GM12878 (cell line): ENCODE results near the gene HCN3. TPM values are rescaled to one million over a fixed set of nuclear protein-coding genes. Genes with fewer than 3 reads are reported as not detected.

Experiments used
- ATAC-seq: fragments of 200-7000 bp; cut with Tn5 transposase; 3 replicates; pipeline ENCODE4 v1.9.1; 2020; ENCODE audit warnings: mild to moderate bottlenecking, moderate library complexity
- BruUV-seq: library from RNA; stranded (reverse); fragments of 400-500 nt; replicated peaks from 2 replicates; lab custom pipeline; 2021; lab: Mats Ljungman, UMichigan
- CTCF ChIA-PET: fragments of 300-600 bp; sonication (Branson Sonifier 250); formaldehyde crosslinking; extraction: SDS; loops from one replicate; lab custom pipeline; 2021; ENCODE audit warnings: inconsistent platforms; lab: Yijun Ruan, JAX
- POLR2A ChIA-PET: fragments of 350-600 bp; formaldehyde crosslinking; extraction: SDS; loops from one replicate; lab custom pipeline; 2021; ENCODE audit warnings: inconsistent platforms; lab: Charles Lee
- RAD21 ChIA-PET: fragments of 300-600 bp; sonication (Branson Sonifier 250); formaldehyde crosslinking; loops from one replicate; lab custom pipeline; 2023; ENCODE audit warnings: antibody characterized with exemption; ENCODE audit not compliant: unreplicated experiment; lab: Charles Lee
- SMC1A ChIA-PET: fragments of 300-600 bp; sonication (Branson Sonifier 250); formaldehyde crosslinking; loops from one replicate; lab custom pipeline; 2023; ENCODE audit not compliant: unreplicated experiment, uncharacterized antibody; lab: Charles Lee
- DNase-seq: peaks from one replicate; pipeline ENCODE4 v3.0.0-alpha.2; 2011; ENCODE audit warnings: low read depth, low spot score
- FAIRE-seq: peaks from 3 replicates; lab custom pipeline; 2011; peaks lifted over from hg19 to GRCh38; lab: Jason Lieb, UNC
- H2AFZ ChIP-seq: 2 replicates; pipeline ENCODE4 v1.6.0; 2011; ENCODE audit warnings: low read depth, low read length, control low read depth; ENCODE audit not compliant: control insufficient read depth
- H3K27ac ChIP-seq: 2 replicates; pipeline ENCODE4 v1.5.1; 2011; ENCODE audit warnings: control low read depth; ENCODE audit not compliant: control insufficient read depth, insufficient read depth
- H3K27me3 ChIP-seq, 2 experiments: replicated peaks in 1 of 2; 2 replicates each; pipeline versions ENCODE4 v1.6.0 to v1.6.1; 2011; ENCODE audit warnings: low read length in 1 of 2; ENCODE audit not compliant: control insufficient read depth in 2 of 2, insufficient read depth in 2 of 2
- H3K36me3 ChIP-seq, 2 experiments: 2 replicates each; pipeline ENCODE4 v1.5.1; 2011; ENCODE audit warnings: low read length in 1 of 2; ENCODE audit not compliant: control insufficient read depth in 2 of 2, insufficient read depth in 2 of 2
- H3K4me1 ChIP-seq: 2 replicates; pipeline ENCODE4 v1.6.1; 2011; ENCODE audit warnings: mild to moderate bottlenecking, low read length, moderate library complexity, mixed read lengths; ENCODE audit not compliant: control insufficient read depth, insufficient read depth
- H3K4me2 ChIP-seq: 2 replicates; pipeline ENCODE4 v1.6.0; 2011; ENCODE audit warnings: control low read depth; ENCODE audit not compliant: control insufficient read depth, insufficient read depth
- H3K4me3 ChIP-seq: fragments of 200-600 bp; sonication (generic); 2 replicates; pipeline ENCODE4 v1.5.1; 2016
- H3K79me2 ChIP-seq: 2 replicates; pipeline ENCODE4 v1.6.0; 2011; ENCODE audit warnings: low read length; ENCODE audit not compliant: control insufficient read depth, insufficient read depth
- H3K9ac ChIP-seq: 2 replicates; pipeline ENCODE4 v1.8.0; 2011; ENCODE audit warnings: low read length, control low read depth, mixed read lengths; ENCODE audit not compliant: control insufficient read depth, insufficient read depth
- H3K9me3 ChIP-seq: replicated peaks from 3 replicates; pipeline ENCODE4 v1.5.1; 2011; ENCODE audit warnings: mild to moderate bottlenecking, low read length; ENCODE audit not compliant: control insufficient read depth, insufficient read depth
- H4K20me1 ChIP-seq: 2 replicates; pipeline ENCODE4 v1.6.0; 2011; ENCODE audit not compliant: control insufficient read depth, insufficient read depth
- ETV6 ChIP-seq, 2 experiments: fragments of 450-650 bp in 1 of 2; IDR thresholded peaks in 1 of 2; conservative IDR thresholded peaks in 1 of 2; 2 replicates each; pipeline ENCODE4 v1.6.1; 2014; ENCODE audit warnings: antibody characterized with exemption in 1 of 2, borderline replicate concordance in 1 of 2, low read depth in 1 of 2, mild to moderate bottlenecking in 1 of 2, moderate library complexity in 1 of 2
- NFIC ChIP-seq: IDR thresholded peaks from 2 replicates; pipeline ENCODE4 v1.6.1; 2012; ENCODE audit warnings: low read depth, mild to moderate bottlenecking, inconsistent platforms, low read length, moderate library complexity
- NFYB ChIP-seq: IDR thresholded peaks from 2 replicates; pipeline ENCODE4 v1.6.1; 2011; ENCODE audit warnings: low read depth, mild to moderate bottlenecking, low read length, improper control_type of control experiment, moderate library complexity; ENCODE audit not compliant: insufficient read depth
- SMAD1 ChIP-seq: fragments of 450-650 bp; IDR thresholded peaks from 2 replicates; pipeline ENCODE4 v1.6.1; 2018; ENCODE audit warnings: mild to moderate bottlenecking, low read depth; ENCODE audit not compliant: partially characterized antibody
- SMC3 ChIP-seq: IDR thresholded peaks from 2 replicates; pipeline ENCODE4 v1.6.1; 2011; ENCODE audit warnings: low read length, improper control_type of control experiment, borderline replicate concordance
- ZNF384 ChIP-seq: IDR thresholded peaks from 2 replicates; pipeline ENCODE4 v1.6.1; 2012; ENCODE audit warnings: low read depth, mild to moderate bottlenecking, low read length, improper control_type of control experiment, borderline replicate concordance
- WGBS: methylation state at CpG from one replicate; pipeline ENCODE4 v1.1.6; 2016; ENCODE audit warnings: low lambda C conversion rate; ENCODE audit not compliant: insufficient replicate concordance, insufficient coverage; ENCODE audit errors: missing lambda C conversion rate; 5-methylcytosine and 5-hydroxymethylcytosine counted together
- in situ Hi-C: fragments of 300-500 bp; cut with MboI; formaldehyde crosslinking; loops from 9 replicates; pipeline ENCODE4 v1.14.3; 2018; ENCODE audit warnings: mixed read lengths
- intact Hi-C: fragments of 100-400 bp; cut with micrococcal nuclease; formaldehyde crosslinking; loops from one replicate; pipeline ENCODE4 v1.14.2; 2022; ENCODE audit not compliant: unreplicated experiment
- polyA plus RNA-seq, 11 experiments: library from polyadenylated mRNA; depleted of rRNA in 4 of 11; unstranded in 6 of 11; stranded (reverse) in 5 of 11; fragments of >200 nt; fragmentation: Nextera tagmentation in 4 of 11; fragmentation: Illumina TruSeq in 1 of 11; extraction: Ambion mirVana in 4 of 11; extraction: Trizol in 1 of 11; gene quantifications; 1 replicate in 1 of 11; 2 replicates in 10 of 11; pipeline versions ENCODE4 v1.2.1 to v1.2.3, GENCODE V29; 2011 to 2016; ENCODE audit warnings: inconsistent platforms in 2 of 11, missing spikeins in 2 of 11, low read depth in 1 of 11
- total RNA-seq, 4 experiments: library from RNA; depleted of rRNA in 3 of 4; stranded (reverse); fragments of >200 nt in 3 of 4; fragmentation: Illumina TruSeq in 1 of 4; extraction: Trizol in 1 of 4; gene quantifications; 2 replicates each; pipeline versions ENCODE4 v1.2.1 to v1.2.3, GENCODE V29; 2013 to 2021
- TF ChIP-seq, protein P1 (sequence below): IDR thresholded peaks from 2 replicates; pipeline ENCODE4 v1.6.1; 2011; ENCODE audit warnings: mild to moderate bottlenecking, low read depth, low read length, moderate library complexity; ENCODE audit not compliant: insufficient replicate concordance
- TF ChIP-seq, protein P2 (sequence below): IDR thresholded peaks from 2 replicates; pipeline ENCODE4 v1.6.1; 2012; ENCODE audit warnings: improper control_type of control experiment, low read depth, low read length; ENCODE audit not compliant: insufficient replicate concordance
- TF ChIP-seq, protein P3 (sequence below): IDR thresholded peaks from 2 replicates; pipeline ENCODE4 v1.6.1; 2011; ENCODE audit warnings: low read depth, low read length, improper control_type of control experiment, borderline replicate concordance
- TF ChIP-seq, protein P4 (sequence below): IDR thresholded peaks from 2 replicates; pipeline ENCODE4 v1.6.1; 2011; ENCODE audit warnings: borderline replicate concordance, low read depth, mild to moderate bottlenecking, moderate library complexity, mixed read lengths, low read length; ENCODE audit not compliant: insufficient read depth; ENCODE audit errors: extremely low read length

The HCN3 gene
- total and polyA plus RNA-seq, 10 of the 15 experiments (the other 5 are each of a cell fraction or from before 2014, with no cell fraction given): 0.08 to 4.1 (median 1.8) TPM

DNA sequence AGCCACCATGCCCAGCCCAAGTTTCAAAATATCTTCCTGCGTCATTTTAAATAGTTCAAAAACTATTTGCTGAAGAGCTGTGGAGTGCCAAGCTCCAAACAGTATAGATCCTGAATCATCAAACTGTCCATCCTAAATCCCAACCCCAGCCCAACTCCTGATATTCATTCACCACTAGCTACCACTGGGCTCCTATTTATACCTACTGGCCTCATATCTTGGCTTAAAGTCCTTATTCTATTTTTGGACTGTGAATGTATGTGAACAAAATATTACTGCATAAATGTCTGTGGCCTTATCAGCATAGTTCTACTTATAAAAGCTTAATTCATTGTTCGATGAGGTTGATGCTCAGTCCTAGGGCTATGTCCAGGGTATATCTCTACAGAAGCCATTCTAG lies 9.9 kb upstream of the HCN3 start:
- in situ Hi-C loops (no loop called here), intact Hi-C loops (no loop called here)
- Histone ChIP-seq H3K4me3 (no peak overlapping the region), H3K4me1 (no peaks in the 10 kb centered on the region; the same call in 1 of the 2 replicates), H4K20me1 (no peaks in the 10 kb centered on the region), H3K27ac (no peak overlapping the region), H3K79me2 (peaks cover 16% of the 10 kb centered on the region), H3K4me2 (no peak overlapping the region), H3K36me3 (peaks cover 36 to 37% of the 10 kb centered on the region in 2 experiments), H2AFZ (no peak overlapping the region), H3K9ac (no peak overlapping the region), H3K27me3 (no peaks in the 10 kb centered on the region), H3K9me3 (no peaks in the 10 kb centered on the region)
- SMC1A ChIA-PET: interaction anchor here (0.5 to 1.7 kb wide), 3 partner anchors 16 to 503 kb away, joined by 3 to 6 read pairs (median 3); no protein-coding TSS in a partner anchor
- POLR2A ChIA-PET: interaction anchor here (0.6 to 1.4 kb wide), 3 partner anchors 43 to 334 kb away, joined by 3 to 4 read pairs (median 3); no protein-coding TSS in a partner anchor
- no TSS peak for BruUV-seq
- DNase-seq (no peak), ATAC-seq (no peak), FAIRE-seq (no peak)
- CTCF ChIA-PET: interaction anchor here (1.1 to 5.7 kb wide), 4 partner anchors 11 to 56 kb away, joined by 3 to 51 read pairs (median 3); partner anchors contain the start of gene FDPS
- RAD21 ChIA-PET: interaction anchor here (0.5 to 2.2 kb wide), 2 partner anchors 17 to 551 kb away, joined by 3 to 10 read pairs; no protein-coding TSS in a partner anchor
- WGBS: 98% methylated on average over 2 of the region's 2 CpGs
- TF ChIP-seq, protein P1, sequence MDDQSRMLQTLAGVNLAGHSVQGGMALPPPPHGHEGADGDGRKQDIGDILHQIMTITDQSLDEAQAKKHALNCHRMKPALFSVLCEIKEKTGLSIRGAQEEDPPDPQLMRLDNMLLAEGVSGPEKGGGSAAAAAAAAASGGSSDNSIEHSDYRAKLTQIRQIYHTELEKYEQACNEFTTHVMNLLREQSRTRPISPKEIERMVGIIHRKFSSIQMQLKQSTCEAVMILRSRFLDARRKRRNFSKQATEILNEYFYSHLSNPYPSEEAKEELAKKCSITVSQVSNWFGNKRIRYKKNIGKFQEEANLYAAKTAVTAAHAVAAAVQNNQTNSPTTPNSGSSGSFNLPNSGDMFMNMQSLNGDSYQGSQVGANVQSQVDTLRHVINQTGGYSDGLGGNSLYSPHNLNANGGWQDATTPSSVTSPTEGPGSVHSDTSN: no peak
- TF ChIP-seq, protein P2, sequence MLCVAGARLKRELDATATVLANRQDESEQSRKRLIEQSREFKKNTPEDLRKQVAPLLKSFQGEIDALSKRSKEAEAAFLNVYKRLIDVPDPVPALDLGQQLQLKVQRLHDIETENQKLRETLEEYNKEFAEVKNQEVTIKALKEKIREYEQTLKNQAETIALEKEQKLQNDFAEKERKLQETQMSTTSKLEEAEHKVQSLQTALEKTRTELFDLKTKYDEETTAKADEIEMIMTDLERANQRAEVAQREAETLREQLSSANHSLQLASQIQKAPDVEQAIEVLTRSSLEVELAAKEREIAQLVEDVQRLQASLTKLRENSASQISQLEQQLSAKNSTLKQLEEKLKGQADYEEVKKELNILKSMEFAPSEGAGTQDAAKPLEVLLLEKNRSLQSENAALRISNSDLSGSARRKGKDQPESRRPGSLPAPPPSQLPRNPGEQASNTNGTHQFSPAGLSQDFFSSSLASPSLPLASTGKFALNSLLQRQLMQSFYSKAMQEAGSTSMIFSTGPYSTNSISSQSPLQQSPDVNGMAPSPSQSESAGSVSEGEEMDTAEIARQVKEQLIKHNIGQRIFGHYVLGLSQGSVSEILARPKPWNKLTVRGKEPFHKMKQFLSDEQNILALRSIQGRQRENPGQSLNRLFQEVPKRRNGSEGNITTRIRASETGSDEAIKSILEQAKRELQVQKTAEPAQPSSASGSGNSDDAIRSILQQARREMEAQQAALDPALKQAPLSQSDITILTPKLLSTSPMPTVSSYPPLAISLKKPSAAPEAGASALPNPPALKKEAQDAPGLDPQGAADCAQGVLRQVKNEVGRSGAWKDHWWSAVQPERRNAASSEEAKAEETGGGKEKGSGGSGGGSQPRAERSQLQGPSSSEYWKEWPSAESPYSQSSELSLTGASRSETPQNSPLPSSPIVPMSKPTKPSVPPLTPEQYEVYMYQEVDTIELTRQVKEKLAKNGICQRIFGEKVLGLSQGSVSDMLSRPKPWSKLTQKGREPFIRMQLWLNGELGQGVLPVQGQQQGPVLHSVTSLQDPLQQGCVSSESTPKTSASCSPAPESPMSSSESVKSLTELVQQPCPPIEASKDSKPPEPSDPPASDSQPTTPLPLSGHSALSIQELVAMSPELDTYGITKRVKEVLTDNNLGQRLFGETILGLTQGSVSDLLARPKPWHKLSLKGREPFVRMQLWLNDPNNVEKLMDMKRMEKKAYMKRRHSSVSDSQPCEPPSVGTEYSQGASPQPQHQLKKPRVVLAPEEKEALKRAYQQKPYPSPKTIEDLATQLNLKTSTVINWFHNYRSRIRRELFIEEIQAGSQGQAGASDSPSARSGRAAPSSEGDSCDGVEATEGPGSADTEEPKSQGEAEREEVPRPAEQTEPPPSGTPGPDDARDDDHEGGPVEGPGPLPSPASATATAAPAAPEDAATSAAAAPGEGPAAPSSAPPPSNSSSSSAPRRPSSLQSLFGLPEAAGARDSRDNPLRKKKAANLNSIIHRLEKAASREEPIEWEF: no peak
- TF ChIP-seq SMC3 (no peak), SMAD1 (no peak), ZNF384 (no peak), NFIC (no peak), NFYB (no peak), ETV6 (conservative IDR thresholded peaks at IDR 0.05 in 1 of 2, IDR thresholded peaks at IDR 0.05 in 1 of 2; ENCODE audit: borderline replicate concordance in 1 of 2, low read depth in 1 of 2) (no peak)
- TF ChIP-seq, protein P3, sequence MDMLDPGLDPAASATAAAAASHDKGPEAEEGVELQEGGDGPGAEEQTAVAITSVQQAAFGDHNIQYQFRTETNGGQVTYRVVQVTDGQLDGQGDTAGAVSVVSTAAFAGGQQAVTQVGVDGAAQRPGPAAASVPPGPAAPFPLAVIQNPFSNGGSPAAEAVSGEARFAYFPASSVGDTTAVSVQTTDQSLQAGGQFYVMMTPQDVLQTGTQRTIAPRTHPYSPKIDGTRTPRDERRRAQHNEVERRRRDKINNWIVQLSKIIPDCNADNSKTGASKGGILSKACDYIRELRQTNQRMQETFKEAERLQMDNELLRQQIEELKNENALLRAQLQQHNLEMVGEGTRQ: no peak
- TF ChIP-seq, protein P4, sequence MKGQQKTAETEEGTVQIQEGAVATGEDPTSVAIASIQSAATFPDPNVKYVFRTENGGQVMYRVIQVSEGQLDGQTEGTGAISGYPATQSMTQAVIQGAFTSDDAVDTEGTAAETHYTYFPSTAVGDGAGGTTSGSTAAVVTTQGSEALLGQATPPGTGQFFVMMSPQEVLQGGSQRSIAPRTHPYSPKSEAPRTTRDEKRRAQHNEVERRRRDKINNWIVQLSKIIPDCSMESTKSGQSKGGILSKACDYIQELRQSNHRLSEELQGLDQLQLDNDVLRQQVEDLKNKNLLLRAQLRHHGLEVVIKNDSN: no peak
